NCI-H1694 (cell line): ENCODE data around the gene HMOX2.
A peak's percentile ranks its signal among the peaks of the same experiment; 100 is the strongest.

Experiments used
- DNase-seq: peaks from one replicate; lab custom pipeline; 2025; lab: John Stamatoyannopoulos, UW

The HMOX2 gene, protein sequence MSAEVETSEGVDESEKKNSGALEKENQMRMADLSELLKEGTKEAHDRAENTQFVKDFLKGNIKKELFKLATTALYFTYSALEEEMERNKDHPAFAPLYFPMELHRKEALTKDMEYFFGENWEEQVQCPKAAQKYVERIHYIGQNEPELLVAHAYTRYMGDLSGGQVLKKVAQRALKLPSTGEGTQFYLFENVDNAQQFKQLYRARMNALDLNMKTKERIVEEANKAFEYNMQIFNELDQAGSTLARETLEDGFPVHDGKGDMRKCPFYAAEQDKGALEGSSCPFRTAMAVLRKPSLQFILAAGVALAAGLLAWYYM

DNA sequence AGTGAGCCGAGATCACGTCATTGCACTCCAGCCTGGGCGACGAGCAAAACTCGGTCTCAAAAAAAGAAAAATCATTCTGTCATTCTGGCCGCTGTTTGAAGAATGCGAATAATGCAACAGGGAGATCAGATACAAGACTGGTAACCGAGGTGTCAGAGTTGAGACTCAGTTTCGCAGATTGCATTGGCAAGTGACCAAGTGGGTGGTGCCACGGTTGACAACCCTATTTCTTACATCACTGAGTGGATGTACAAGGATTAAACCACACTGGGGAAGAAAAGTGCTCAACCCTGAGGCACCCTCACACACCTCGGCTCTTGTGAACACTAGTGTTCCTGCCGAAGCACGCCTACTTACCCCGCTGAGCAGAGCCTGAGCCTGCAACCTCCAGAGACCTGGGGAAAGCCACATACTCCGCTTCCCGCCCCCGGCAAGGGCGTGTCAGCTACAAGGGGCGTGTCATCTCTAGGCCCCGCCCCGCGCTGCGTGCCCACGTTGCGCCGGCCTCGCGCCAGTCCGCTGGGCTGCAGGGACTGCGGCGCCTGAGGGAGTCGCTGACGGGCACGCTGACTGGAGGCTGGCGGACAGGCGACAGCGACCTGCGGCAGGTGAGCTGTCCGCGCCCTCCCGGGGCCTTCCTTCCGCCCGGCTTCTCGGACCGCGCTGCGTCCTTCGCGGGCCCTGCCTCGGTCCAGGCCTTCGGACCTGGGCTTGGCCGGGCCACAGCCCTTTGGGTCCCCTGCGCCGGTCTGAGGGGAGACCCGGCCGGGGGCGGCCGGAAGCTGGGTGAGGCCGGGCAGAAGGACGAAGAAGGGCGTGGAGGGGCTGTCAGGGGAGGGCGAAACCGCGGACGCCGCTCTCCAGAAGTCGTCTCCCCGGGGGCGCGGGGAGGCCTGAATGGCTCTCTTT lies at the start of gene HMOX2:
TSS of gene HMOX2 (plus strand) at position 519 of the 909 bp plus-strand sequence. CDS start 29,127 bp downstream, outside the sequence.
- DNase-seq: peak; percentile 72

DNA sequence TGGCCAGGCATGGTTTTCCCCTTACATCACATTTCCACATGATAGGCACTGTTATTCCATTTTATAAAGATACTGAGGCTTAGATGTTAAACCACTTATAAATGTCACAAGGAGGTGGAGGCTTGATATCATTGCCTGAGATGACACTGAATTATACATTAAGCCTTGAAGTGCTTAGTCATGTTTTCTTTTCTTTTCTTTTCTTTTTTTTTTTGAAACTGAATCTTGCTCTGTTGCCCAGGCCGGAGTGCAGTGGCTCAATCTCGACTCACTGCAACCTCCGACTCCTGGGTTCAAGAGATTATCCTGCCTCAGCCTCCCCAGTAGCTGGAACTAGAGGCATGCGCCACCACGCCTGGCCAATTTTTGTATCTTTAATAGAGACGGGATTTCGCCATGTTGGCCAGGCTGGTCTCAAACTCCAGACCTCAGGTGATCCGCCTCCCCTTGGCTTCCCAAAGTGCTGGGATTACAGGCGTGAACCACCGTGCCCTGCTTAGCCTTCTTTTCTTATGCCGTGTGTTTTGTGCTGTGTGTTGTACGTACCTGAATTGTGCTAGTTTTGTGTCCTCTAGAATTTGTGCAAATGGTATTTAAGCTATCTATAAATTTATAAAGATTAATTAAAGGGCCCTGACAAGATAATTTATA lies 49.4 kb upstream of the HMOX2 start:
- no peak for DNase-seq

DNA sequence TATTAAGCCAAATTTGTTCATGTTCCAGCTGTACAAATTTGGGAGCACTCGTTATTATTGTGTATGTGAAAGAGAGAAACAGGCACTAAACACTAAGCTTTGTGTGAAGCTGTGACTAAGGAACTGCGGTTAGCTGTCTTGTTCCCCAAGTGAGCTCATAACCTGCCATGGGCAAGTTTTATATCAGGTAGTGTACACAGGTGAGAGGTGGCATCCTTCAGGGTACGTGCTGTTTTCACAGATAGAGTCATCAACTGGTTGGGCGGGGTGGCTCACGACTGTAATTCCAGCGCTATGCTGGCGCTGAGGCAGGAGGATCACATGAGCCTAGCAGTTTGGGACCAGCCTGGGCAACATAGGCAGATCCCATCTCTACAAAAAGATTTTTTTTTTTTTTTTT lies 47.7 kb upstream of the HMOX2 start:
- no peak for DNase-seq

DNA sequence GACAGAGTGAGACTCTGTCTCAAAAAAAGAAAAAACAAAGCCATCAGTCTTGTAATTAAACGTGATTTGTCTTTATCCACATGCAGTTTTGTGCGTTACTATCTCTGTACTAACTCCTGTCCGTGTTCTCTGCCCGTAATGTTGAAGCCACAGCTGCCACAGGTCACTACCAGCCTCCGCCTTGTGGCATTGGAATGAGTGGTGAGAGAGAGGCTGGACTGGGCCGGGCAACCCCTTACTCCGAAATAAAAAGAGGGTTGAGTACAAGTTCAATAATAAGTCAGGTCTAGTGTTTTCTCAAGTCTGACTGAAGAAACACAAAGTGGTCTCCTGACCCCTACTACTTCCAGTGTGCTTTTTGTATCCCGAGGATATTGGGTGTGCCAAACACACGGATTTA lies 45.2 kb upstream of the HMOX2 start:
- DNase-seq: no peak

DNA sequence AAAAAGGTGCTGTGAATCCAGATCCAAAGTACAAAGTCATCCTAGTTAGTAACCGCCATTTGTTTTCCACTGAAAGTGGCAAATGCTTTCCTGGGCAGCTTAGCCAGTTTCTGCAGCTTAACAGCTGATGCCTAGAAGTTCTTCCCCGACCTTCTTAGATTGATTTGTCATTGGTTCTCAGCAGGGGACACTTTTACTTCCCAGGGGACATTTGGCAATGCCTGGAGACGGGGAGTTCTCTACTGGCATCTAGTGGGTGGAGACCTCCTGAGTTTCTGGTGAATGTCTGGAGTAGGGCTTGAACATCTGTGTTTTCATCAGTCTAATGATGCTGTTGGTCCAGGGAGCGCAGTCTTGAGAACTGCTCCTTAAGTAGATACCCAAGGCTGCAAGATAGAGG lies 43.0 kb upstream of the HMOX2 start:
- DNase-seq: no peak

DNA sequence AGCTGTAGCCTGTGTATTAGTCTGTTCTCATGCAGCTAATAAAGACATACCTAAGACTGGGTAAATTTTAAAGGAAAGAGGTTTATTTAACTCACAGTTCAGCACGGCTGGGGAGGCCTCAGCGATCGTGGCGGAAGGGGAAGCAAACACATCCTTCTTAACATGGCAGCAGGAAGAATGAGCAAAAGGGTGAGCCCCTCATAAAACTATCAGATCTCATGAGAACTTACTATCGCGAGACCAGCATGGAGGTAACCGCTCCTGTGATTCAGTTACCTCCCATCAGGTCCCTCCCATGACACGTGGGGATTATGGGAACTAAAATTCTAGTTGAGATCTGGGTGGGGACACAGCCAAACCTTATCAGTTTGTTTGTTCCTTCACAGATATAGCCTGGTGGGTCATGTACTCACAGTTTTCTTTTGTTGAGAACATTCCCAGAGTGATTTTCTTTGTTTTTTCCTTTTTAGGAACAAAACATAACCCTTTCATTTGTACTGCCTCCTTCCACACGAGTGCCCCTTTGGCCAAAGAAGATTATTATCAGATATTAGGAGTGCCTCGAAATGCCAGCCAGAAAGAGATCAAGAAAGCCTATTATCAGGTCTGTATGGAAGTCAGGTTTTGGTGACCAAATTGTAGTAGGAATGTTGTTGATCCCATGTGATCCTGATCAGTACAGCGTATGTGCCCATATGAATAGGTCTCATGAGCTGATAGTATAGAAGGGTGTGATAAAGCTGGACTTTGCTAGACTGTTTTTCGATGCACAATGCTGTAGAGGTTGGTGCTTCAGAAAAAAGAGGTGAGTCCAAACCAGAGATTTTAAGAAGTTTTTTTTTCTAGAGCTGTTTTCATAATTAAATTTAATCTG lies 42.0 kb upstream of the HMOX2 start:
- no peak for DNase-seq

DNA sequence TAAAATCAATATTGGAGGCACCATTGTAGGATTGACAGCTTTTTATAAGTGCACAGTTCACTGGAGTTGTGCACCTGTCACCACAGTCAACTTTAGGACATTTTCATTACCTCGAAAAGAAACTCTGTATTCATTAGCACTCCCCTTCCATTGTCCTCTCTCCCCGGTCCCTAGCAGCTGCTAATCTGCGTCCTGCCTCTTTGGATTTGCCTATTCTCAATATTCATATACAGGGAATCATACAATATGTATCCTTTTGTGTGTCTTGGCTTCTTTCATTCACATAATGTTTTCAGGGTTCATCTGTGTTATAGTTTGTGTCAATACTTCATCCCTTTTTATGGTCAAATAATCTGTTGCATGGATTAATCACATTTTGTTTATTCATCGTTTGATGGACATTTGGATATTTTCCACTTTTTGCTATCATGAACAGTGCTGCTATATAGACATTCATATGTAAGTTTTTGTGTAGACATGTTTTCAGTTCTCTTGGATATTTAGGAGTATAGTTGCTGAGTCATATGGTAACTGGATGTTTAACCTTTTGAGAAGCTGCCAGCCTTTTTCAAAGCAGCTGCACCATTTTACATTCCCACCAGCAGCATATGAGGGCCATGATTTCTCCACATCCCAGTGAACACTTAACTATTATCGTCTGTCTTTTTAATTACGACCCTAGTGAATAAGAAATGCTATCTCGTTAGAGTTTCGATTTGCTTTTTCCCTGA lies 40.7 kb upstream of the HMOX2 start:
- DNase-seq: no peak

DNA sequence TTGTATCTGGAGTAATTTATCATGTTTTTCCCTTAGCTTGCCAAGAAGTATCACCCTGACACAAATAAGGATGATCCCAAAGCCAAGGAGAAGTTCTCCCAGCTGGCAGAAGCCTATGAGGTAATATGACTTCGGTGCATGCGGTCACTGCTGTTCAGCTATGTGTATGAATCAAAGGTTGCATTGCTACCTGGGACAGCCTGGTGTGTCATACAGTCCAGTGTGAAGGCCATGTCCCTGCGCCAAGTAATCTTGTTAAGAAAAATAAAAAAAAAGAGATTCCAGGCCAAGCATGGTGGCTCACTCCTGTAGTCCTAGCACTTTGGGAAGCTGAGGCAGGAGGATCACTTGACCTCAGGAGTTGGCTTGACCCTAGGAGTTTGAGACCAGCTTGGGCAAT lies 38.8 kb upstream of the HMOX2 start:
- no peak for DNase-seq

DNA sequence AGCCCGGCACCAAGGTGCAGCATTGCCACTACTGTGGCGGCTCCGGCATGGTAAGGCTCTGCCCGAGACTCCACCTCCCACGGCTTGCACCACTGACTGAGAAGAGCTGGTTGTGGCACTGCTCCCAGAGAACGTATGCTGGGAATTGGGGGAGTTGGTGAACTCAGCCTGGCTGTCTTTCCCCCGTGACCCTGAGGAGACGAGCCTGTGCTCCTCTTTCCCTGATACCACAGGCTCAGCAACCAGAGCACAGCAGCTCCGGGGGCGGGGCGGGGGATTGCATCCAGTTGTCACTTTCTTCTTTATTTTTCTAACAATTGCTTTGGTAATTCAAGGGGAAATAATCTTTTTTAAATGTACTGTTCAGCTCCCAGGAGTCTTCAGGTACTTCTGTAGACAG lies 33.8 kb upstream of the HMOX2 start:
- DNase-seq: no peak

DNA sequence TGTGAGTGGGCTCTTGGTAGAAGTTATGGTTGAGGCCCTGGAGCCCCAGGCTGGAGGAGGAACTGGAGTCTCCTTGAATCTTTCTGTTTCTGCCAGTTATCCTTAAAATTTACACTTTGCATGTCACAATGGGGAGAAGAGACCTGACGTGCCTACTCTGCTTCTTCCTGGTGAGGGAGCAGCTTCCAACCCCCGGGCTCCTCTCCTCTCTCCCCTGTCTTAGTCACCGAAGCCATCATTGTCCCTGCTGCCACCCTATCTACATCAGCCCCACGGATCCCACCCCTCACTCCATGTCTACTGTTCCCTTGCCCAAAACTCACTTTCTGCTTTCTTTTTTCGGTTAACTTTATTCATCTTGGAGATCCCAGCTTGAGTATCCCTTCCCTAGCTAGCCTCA lies 32.9 kb upstream of the HMOX2 start:
- DNase-seq: no peak

DNA sequence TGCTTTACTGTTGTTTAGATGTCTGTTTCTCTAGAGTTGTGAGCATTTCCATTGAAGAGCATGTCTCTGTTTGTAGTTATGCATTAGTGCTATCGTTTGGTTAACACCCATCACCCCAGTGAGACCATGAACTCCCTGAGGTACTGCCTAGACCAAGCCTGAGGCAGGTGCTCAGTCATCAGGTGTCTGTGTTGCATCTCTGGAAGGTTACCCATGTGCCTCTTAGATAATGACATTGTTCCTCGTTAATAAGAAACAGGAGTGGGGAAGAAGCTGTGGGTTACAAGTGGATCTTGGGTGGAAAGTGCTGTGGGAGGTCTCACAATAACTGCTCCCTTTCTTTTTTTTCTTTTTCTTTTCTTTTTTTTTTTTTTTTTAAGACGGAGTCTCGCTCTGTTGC lies 32.2 kb upstream of the HMOX2 start:
- no peak for DNase-seq

DNA sequence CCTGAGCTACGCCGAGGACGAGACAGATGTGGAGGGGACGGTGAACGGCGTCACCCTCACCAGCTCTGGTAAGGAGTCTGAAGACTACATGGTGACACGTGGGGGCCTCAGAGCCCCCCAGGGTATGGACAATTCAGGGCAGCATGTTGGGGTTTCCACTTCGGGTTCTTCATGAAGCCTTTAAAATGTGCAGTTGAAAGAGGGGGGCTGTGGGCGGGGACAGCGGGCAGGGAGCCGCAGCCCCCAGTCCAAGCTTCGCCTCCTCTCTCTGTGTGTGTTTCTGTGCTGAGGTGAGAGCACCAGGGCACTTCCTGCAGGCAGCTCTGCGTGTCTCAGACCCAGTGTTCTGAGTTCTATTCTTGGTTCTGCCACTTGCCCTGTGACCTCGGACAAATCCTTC lies 25.8 kb upstream of the HMOX2 start:
- no peak for DNase-seq

DNA sequence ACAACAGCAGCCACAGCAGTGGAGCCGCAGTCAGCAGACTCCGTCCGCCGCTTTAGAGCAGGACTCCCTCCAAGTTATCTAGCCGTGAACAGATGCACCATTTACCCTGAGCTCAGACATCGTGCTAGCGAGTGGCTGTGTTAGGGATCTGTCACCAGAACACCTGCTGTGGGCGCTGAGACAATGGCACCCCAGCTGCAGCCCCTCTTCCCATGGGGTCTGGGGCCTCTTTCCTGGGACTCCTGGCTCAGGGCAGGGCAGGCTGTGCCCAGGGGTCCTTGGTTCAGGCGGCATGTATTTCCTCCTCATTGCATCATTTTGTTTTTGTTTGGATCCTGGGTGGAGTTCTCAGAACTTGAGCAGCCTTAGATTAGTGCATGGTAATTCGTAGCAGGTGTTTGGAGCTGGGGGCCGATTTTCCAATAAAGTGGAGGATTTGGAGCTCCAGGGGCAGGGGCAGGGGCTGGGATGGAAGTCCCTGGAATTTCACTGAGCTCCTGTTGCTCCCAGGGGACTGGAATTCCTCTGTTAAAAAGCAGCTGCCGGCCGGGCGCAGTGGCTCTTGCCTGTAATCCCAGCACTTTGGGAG lies 25.2 kb upstream of the HMOX2 start:
- DNase-seq: peak; percentile 10

DNA sequence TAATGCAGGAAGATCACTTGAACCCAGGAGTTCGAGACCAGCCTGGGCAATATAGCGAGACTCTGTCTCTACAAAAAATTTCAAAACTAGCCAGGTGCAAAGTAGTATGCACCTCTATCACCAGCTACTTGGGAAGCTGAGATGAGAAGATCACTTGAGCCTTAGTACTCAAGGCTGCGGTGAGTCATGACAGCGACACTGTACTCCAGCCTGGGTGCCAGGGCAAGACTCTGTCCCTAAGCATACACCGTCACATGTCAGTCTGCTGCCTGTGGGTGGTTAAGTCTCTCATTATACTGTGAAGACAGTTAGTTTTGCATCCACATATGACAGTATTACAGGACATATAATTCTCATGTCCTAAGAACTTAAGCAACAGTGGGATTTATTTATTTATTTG lies 23.5 kb upstream of the HMOX2 start:
- DNase-seq: no peak

DNA sequence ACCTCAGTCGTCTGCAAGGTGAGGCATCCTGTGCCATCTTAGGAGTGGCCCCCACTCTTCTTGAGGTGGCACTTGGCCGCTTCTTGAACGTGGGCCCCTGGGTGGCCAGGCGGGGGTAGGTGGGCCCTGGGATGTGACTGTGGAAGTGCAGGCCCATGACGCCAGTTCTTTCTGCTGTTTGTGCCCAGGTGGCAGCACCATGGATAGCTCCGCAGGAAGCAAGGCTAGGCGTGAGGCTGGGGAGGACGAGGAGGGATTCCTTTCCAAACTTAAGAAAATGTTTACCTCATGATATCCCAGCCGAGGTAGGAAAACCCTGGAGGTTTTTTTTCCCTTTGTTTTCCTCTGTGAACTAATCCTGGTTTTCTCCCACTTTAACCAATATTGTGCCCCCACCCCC lies 21.6 kb upstream of the HMOX2 start:
- no peak for DNase-seq

DNA sequence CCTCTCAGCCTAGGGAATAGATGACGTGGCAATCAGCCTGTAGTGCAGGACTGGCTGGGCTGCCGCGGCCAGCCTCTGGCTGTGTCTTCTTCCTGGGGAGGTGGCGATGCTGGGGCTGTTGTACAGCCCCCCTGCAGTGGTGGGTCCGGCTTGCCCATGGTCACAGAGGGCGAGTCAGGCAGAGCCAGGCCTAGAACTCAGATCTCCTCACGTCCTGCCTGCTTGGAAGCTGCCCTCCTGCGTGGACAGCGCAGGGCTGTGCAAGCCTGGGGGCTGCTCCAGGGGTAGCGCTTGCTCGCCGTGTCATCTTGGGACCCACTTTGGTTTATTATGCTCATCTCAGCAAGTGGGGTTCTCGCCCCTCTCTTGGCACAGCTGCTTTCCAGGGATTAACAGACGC lies 21.1 kb upstream of the HMOX2 start:
- DNase-seq: no peak

DNA sequence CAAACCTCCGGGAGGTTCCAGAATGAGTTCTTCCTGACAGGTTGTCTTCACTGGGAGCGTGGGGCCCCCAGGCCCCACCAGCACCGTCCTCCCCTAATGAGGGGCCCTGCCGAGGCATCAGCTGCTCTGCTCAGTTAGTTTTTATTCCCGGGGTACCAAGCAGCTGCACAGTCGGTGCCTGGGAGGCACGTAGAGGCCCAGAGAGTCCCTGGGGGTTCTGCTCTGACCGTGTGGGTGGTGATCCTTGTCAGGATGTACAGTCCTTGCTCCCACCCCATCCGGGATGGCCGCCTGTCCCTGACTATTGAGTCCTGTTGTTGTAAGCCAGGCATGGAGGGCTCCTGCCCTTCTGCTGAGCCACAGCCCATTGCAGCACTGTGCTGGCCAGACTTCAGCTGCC lies 20.2 kb upstream of the HMOX2 start:
- DNase-seq: no peak

DNA sequence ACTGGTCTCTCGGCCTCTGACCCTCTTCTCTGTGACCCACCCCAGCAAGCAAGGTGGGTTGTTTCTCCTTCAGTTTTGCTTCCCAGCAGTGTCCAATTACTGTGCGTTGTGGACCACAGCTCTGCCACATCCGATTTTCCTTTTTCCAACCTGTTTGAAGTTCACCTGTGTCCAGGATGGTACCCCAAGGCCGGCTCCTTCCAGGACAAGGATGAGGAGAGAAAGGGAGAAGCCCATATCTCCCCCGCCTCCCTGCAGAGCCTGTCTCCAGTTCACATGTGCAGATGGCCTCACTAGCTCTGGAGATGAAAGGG lies 15.3 kb upstream of the HMOX2 start:
- no peak for DNase-seq

DNA sequence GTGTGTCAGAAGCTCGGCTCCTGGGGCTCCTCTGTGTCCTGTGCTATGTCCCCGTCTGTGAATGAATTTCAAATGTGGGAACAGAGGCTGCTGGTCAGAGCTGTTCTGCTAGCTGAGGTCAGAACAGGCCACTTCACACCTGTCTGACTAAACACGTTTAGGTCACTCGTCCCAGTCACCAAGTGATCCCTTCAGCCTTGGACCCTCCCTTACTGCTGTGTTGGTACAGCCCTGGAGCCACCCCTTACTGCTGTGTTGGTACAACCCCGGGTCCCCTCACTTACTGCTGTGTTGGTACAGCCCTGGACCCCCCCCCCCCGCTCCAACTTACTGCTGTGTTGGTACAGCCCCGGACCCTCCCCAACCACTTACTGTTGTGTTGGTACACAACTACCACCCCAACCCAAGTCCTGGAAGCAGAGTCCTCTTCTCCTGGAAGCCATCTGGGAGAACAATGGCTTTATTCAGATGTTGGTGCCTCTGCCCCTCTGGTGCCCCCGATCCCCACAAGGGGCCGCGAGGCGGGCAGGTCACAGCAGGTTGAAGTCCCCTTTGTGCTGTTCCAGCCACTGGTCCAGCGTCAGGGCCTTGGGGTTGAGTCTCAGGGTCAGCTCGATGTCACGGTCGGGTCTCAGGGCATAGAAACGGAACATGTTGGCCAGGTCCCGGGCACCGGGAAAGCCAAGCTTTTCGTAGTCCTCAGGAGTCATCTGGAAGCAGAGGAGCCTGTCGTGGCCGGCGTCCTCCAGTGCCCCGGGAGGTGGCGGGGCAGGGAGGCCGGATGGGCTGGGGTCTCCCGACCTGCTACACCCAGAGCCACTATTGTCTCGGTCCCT lies 14.7 kb upstream of the HMOX2 start:
- no peak for DNase-seq

DNA sequence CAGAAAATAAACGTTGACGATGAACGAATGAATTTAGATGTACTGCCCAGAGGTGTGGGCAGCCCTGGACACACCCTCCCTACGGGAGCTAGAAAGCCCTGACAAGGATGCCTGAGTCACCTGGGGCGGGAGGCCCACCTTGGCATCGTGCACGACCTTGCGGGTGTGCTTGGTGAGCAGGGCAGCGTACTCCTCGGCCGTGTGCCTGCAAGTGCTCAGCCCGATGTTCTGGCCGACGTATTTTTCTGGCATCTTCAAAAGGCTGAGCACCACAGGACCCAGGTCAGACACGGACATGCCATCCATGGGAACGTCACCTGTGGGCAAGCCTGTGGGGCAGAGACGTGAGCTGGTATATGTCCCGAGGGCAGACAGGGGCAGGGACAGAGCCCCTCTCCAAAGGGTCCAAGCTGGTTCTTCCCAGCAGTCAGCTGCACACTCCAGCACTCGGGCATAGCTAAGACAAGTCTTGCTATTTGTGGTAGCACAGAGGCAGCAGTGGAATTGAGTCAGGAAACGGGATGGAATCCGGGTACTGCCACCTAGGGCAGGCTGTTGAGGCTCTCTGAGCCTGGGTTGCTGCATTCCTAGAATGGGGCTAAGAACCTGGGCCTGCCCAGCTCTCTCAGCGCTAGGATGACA lies 12.6 kb upstream of the HMOX2 start:
- DNase-seq: no peak
